Fibroblast of the aortic adventitia (primary cell): ENCODE measurements around the gene ABO. TPM values are rescaled to one million over a fixed set of nuclear protein-coding genes. Genes with fewer than 3 reads are reported as not detected.
"Not testable (repeated sequence)": the region's sequence is repeated elsewhere in the genome, so short reads cannot be mapped to it uniquely, and the experiment has no call there.

ENCODE experiments used
- DNase-seq: peaks from one replicate; pipeline ENCODE4 v3.0.0-alpha.2; 2010; ENCODE audit warnings: low read depth
- H3K4me3 ChIP-seq: 2 replicates; pipeline ENCODE4 v1.5.1; 2011; ENCODE audit warnings: low read depth, mild to moderate bottlenecking, control low read depth, low read length, moderate library complexity
- total RNA-seq: library from RNA; depleted of rRNA; stranded (reverse); fragments of >200 nt; gene quantifications from 2 replicates; pipeline ENCODE4 v1.2.3, GENCODE V29; 2012; ENCODE audit warnings: low replicate concordance
- TF ChIP-seq, protein P1 (sequence below): IDR thresholded peaks from 2 replicates; pipeline ENCODE4 v1.5.1; 2011; ENCODE audit warnings: mild to moderate bottlenecking, low read length, control low read depth, inconsistent platforms; ENCODE audit not compliant: insufficient read depth

The ABO gene
- total RNA-seq, 1 donor = not detected

DNA sequence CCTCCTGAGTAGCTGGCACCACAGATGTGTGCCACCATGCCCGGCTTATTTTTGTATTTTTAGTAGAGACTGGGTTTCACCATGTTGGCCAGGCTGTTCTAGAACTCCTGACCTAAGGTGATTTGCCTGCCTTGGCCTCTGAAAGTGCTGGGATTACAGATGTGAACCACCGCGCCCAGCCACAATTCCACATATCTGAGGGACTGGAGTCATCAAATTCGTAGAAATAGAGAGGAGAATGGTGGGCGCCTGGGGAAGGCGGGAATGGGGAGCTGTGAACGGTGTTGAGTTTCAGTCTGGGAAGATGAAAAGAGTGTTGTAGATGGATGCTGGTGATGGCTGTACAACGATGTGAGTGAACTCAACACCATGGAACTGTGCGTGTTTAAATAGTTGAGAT lies 1.9 kb upstream of the ABO start:
- TF ChIP-seq, protein P1, sequence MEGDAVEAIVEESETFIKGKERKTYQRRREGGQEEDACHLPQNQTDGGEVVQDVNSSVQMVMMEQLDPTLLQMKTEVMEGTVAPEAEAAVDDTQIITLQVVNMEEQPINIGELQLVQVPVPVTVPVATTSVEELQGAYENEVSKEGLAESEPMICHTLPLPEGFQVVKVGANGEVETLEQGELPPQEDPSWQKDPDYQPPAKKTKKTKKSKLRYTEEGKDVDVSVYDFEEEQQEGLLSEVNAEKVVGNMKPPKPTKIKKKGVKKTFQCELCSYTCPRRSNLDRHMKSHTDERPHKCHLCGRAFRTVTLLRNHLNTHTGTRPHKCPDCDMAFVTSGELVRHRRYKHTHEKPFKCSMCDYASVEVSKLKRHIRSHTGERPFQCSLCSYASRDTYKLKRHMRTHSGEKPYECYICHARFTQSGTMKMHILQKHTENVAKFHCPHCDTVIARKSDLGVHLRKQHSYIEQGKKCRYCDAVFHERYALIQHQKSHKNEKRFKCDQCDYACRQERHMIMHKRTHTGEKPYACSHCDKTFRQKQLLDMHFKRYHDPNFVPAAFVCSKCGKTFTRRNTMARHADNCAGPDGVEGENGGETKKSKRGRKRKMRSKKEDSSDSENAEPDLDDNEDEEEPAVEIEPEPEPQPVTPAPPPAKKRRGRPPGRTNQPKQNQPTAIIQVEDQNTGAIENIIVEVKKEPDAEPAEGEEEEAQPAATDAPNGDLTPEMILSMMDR = no peak
- no peak for DNase-seq
- no peak overlapping the region for H3K4me3 ChIP-seq

- no peak overlapping the region for H3K4me3 ChIP-seq
- TF ChIP-seq, protein P1 = no peak
Measured at GRCh38 chr9:133276001-133276884, 1.2 kb upstream of the ABO start.

GRCh38 chr9:133274236-133275104 lies 531 bp downstream of the ABO start:
- no peak for DNase-seq
- TF ChIP-seq, protein P1 = no peak
- no peak overlapping the region for H3K4me3 ChIP-seq

More at GRCh38 chr9:133276001-133276884, 1.2 kb upstream of the ABO start:
- DNase-seq = no peak

DNA sequence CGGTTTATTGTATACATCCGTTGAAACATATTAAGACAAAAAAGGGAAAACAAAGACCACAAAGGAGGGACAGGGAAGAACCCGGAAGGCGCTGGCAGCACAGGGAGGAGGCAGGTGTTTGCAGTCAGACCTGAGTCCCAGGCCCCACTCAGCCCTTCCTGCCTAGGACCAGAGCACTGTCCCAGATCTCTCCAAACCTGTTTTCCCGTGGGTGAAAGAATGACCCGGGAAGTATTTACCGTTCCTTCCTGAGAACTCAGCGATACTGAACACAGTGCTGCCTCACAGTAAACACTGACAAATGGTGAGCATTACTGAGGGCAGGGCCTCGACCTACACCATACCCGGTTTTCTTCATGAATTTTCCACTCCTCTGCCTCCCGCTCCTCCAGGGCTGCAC lies 1.2 kb downstream of the ABO start:
- DNase-seq = no peak
- H3K4me3 ChIP-seq = no peak overlapping the region
- TF ChIP-seq, protein P1 = no peak

DNA sequence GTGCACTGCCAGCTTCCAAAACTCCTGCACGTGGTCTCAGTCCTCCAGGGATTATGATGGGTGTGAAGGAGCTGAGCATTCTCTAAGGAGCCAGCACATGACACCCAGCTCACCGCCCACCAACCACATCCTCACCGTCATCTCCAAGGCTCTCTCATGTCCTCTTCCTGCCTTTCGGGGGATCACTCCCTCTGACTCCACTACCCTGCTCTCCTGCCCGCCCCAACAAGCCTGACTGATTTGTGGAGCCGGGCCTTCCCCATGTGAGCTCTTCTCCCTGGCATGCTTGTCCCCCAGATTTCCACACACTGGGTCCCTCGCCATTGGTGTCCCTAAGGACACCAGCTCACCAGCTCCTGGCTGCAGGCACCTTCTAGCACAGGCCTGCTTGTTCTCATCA lies 1.9 kb downstream of the ABO start:
- TF ChIP-seq, protein P1 = no peak
- no peak for DNase-seq
- H3K4me3 ChIP-seq = no peak overlapping the region

GRCh38 chr9:133269537-133270362 lies 5.3 kb downstream of the ABO start:
- no peak for DNase-seq
- no peak overlapping the region for H3K4me3 ChIP-seq
- TF ChIP-seq, protein P1 = no peak

DNA sequence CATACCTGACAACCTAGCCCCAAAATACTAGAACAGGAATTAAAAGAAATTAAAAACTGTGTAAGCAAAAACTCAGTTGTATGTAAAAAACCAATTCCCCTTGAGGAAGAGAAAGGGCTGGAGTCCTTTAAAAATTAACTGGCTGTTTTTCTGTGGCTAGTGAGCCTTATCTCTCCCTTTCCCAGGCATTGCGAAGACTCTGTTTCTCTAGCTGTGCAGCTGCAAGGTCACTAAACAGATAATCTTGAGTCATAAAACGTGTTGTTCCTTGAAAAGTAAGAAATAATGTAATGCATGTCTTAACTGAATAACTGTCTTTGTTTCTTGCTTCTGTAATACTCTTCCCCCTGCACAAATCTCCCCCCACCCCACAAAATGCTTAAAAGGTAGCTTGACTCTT lies 5.9 kb downstream of the ABO start:
- not testable (repeated sequence) for DNase-seq

More for the DNA sequence above, 5.9 kb downstream of the ABO start:
- not testable (repeated sequence) for H3K4me3 ChIP-seq
